Vagina (tissue), 2 donors: ENCODE data around the gene PPP2R2D.

ENCODE experiments used
- POLR2AphosphoS5 ChIP-seq, 2 donors: sonication (generic); formaldehyde crosslinking; IDR thresholded peaks; one replicate each; pipeline ENCODE4 v1.9.0; 2017; ENCODE audit warnings: antibody characterized with exemption in 2 of 2, mild to moderate bottlenecking in 2 of 2, low read depth in 1 of 2; ENCODE audit not compliant: insufficient read depth in 1 of 2
- TF ChIP-seq, protein P1 (sequence below), 3 experiments: fragments of 450-650 bp in 2 of 3; fragments of 200-600 bp in 1 of 3; sonication (generic) in 1 of 3; IDR thresholded peaks; one replicate each; pipeline ENCODE4 v1.5.1; 2017 to 2019; ENCODE audit warnings: antibody characterized with exemption in 3 of 3, mild to moderate bottlenecking in 2 of 3, moderate library complexity in 2 of 3

DNA sequence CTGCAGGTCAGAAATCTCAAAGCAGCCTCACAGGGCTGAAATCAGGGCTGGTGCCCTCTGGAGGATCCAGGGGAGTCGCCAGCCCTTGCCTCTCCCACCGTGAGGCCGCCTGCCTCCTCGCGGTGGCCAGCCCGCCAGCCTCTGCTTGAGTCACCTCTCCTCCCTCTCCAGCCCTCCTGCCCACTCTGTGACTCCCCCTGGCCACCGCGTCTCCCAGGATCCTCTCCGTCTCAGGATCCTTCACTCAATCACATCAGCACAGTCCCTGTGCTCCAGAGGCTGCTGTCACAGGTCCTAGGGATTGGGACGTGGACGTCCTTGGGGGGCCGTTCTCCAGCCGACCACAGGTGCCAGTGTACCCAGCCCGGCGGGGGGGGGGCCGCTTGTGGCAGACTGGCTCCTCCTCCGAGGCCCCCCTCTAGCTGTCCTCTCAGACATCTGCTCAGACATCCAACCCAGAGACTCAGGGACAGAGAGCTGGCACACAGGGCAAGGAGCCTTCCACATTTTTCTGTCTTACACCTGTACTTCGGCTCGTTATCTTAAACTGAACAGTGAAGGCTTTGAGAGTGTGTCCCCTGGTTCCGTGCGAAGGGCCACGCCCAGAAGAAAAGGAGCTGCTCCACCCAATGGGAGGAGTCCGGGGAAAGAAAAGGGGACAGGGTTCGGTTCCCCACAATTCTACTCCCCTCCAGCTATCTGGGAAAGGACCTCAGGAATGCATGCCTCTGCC is 9.4 kb upstream of the PPP2R2D start:
- TF ChIP-seq, protein P1, sequence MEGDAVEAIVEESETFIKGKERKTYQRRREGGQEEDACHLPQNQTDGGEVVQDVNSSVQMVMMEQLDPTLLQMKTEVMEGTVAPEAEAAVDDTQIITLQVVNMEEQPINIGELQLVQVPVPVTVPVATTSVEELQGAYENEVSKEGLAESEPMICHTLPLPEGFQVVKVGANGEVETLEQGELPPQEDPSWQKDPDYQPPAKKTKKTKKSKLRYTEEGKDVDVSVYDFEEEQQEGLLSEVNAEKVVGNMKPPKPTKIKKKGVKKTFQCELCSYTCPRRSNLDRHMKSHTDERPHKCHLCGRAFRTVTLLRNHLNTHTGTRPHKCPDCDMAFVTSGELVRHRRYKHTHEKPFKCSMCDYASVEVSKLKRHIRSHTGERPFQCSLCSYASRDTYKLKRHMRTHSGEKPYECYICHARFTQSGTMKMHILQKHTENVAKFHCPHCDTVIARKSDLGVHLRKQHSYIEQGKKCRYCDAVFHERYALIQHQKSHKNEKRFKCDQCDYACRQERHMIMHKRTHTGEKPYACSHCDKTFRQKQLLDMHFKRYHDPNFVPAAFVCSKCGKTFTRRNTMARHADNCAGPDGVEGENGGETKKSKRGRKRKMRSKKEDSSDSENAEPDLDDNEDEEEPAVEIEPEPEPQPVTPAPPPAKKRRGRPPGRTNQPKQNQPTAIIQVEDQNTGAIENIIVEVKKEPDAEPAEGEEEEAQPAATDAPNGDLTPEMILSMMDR (IDR thresholded peaks at IDR 0.05): no peak
- TF ChIP-seq POLR2AphosphoS5 (IDR thresholded peaks at IDR 0.05; ENCODE audit: insufficient read depth in 1 of 2, low read depth in 1 of 2): no peak
